Stimulated activated CD8-positive, alpha-beta memory T cell treated with anti-CD3 and anti-CD28 coated beads, Interleukin-4, amount 100 ng/mL, for 24 hours (primary cell): ENCODE results near the gene TPRX2.
"Not testable (repeated sequence)": the region's sequence is repeated elsewhere in the genome, so short reads cannot be mapped to it uniquely, and the experiment has no call there.

Experiments used
- DNase-seq: peaks from one replicate; pipeline ENCODE4 v3.0.0-alpha.2; 2020; ENCODE audit warnings: low read depth

TPRX2 gene

GRCh38 chr19:47861630-47862029 is 2.6 kb downstream of the TPRX2 start:
- DNase-seq: no peak

DNA sequence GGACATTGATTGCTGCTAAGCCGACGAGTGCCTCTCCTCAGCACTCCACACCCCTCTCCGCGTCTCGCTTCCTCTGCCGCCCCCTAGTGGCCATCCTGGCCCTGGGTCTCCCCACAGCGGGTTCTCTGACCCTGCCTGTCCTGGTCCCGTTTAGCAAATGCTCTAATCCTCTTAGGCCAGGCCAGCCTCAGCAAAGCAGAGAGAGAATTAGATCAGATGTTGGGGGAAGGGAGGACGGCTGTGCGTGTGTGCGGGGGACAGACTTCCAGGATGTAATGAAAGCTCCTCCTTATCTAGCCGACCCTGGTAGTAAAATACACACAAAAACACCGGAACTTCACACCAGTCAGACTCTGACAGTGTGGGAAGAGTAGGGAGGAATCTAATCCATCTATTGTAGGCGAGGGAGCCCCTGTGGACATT is 4.5 kb downstream of the TPRX2 start:
- peak; percentile 84 for DNase-seq

GRCh38 chr19:47865166-47865565 is 6.1 kb downstream of the TPRX2 start:
- no peak for DNase-seq

- no peak for DNase-seq
Measured at GRCh38 chr19:47878906-47879305, 19.9 kb downstream of the TPRX2 start.

- not testable (repeated sequence) for DNase-seq
Measured at GRCh38 chr19:47879385-47879784, 20.4 kb downstream of the TPRX2 start.

DNA sequence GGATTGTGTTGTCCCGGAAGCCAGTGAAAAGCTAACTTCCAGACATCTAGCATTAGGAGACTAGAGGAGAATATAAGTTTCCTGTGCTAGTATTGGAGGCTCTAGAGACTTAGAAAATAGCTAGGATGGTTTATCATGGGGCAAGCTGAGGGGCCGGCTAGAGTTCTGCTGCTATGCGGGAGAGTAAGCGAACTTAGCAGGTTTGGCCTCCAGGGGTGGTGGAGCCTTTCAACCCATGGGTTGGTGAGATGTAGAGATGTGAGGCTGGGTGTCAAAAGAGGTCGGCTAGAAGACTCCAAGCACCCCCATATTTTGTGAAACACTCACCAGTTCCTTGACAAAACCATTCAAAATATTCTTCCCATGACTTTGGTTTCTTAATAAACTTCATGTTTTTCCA is 22.7 kb downstream of the TPRX2 start:
- DNase-seq: no peak

GRCh38 chr19:47882890-47883289 is 23.9 kb downstream of the TPRX2 start:
- no peak for DNase-seq

- no peak for DNase-seq
Measured at GRCh38 chr19:47885067-47885463, 26.0 kb downstream of the TPRX2 start.

- no peak for DNase-seq
Measured at GRCh38 chr19:47886010-47886559, 27.1 kb downstream of the TPRX2 start, which contains the start of gene SULT2A1. Gene SULT2A1 (minus strand): TSS chr19:47886315. CDS start chr19:47886257, 58 bp downstream.

- DNase-seq: no peak
Measured at GRCh38 chr19:47890865-47891621, 32.0 kb downstream of the TPRX2 start.

DNA sequence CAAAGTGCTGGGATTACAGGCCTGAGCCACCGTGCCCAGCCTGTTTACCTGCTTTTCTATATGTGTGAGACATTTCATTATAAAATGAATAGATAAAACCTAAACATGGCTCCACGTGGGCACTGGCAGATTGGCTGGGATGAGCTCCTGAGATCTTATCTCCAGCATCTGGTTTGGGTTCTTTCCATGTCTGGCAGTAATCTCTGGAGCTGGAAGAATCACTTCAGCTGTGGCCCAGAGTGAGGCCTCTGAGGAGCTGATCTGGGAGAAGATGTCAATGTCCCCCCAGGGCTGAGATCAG is 32.5 kb downstream of the TPRX2 start:
- DNase-seq: no peak

DNA sequence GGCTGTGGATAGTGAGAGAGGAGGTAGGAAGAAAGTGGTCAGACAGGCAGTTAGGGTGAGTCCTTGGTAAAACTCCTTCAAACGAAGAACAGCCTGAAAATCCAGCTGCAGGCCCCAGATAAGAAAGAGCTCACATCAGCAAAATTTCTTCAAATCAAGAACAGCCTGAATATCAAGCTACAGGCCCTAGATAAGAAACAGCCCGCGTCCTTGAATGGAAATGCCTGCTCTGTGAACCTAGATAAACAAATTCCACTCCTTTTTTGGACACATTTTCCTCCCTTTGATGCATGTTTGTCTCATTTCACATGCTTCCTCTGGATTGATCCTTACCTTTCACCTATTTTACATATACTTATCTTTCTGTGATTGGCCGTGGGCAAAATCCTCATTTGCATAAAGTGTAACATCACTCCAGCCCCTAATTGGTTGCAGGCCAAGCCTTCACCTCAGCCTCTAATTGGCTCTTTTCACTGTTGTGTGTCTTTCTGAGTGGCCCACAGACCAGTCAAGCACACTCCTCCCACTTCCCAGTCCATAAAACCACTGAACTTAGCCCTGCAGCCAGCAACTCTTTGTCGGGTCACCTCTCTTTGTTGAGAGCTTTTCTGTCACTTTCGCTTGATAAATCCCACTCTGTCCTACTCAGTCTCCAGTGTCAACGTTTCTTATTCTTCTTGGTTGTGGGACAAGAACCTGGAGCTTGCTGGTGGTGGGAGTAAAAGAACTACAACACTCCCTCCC is 33.1 kb downstream of the TPRX2 start:
- no peak for DNase-seq

GRCh38 chr19:47895165-47895782 is 36.2 kb downstream of the TPRX2 start:
- no peak for DNase-seq

DNA sequence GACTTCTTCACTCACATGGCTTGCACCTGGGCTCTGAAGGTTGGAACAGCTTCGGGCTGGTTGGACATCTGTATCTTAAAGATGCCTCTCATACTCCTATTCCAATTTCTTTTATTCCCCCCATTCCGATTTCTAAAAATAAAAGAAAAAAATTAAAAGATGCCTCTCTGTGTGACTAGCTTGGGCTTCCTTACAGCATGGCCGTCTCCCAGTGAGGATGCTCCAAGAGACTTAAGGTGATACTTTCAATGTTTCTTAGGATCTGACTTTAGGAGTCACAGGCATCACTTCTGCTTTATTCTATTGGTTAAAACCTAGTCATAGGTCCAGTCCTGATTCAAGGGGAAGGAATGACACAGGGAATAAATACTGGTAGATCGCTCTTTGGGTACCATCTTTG is 37.0 kb downstream of the TPRX2 start:
- no peak for DNase-seq

DNA sequence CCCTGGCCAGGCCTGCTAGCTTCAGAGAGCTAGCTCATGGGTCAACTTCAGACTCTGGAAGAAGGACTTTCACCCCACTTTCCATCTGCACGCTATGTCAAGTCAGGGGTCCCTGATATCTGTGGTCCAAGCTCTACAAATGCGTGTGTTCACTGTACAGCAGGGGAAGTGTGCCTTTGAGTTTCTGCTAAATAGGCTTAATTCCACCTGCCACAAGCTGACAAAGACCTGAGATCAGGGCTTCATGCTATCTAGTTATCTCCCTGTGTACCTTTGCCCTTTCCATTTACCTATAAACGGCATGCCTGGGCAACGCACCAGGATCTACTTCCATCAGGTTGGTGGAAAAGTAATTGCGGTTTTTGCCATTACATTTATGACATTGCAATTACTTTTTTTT is 37.7 kb downstream of the TPRX2 start:
- DNase-seq: no peak

GRCh38 chr19:47897861-47898260 is 38.8 kb downstream of the TPRX2 start:
- no peak for DNase-seq

- DNase-seq: no peak
Measured at GRCh38 chr19:47899335-47899734, 40.3 kb downstream of the TPRX2 start.

DNA sequence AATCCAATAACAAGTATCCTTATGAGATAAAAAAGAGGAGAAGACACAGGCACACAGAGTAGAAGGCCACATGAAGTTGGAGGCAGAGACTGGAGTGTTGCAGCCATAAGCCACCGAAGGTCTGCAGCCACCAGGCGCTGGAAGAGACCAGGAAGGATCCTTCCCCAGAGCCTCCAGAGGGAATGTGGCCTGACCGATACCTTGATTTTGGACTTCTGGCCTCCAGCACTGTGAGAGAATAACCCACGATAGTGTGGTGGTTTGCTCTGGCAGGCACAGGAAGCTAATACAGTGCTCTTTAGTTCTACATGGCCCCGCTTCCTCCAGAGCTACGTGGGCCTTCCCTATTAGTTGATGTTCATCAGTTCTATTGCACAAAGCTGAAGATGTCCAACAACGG is 42.3 kb downstream of the TPRX2 start:
- no peak for DNase-seq

- peak; percentile 35 for DNase-seq
Measured at GRCh38 chr19:47909350-47909749, 50.3 kb downstream of the TPRX2 start.

GRCh38 chr19:47910191-47910590 is 51.2 kb downstream of the TPRX2 start:
- DNase-seq: not testable (repeated sequence)
